G401 (cell line): ENCODE results near the gene CCNL1. TPM values are rescaled to one million over a fixed set of nuclear protein-coding genes. Genes with fewer than 3 reads are reported as not detected.

Experiments
- DNase-seq: peaks from one replicate; pipeline ENCODE4 v3.0.0-alpha.2; 2015; ENCODE audit warnings: low spot score
- in situ Hi-C: cut with HindIII; loops from 2 replicates; pipeline ENCODE4 v1.10.0; 2016; ENCODE audit warnings: low sequenced_read_pairs, mixed read lengths
- total RNA-seq: library from RNA; depleted of rRNA; stranded (reverse); fragments of >200 nt; shearing (Covaris generic); gene quantifications from 2 replicates; pipeline ENCODE4 v1.2.3, GENCODE V29; 2014

CCNL1 gene
- total RNA-seq, 1 experiment from 2014 or later, result 87.5 TPM

- DNase-seq, result no peak
- in situ Hi-C loops, result no loop called here
These were observed 8.8 kb downstream of the CCNL1 start for GRCh38 chr3:157151151-157151550.

DNA sequence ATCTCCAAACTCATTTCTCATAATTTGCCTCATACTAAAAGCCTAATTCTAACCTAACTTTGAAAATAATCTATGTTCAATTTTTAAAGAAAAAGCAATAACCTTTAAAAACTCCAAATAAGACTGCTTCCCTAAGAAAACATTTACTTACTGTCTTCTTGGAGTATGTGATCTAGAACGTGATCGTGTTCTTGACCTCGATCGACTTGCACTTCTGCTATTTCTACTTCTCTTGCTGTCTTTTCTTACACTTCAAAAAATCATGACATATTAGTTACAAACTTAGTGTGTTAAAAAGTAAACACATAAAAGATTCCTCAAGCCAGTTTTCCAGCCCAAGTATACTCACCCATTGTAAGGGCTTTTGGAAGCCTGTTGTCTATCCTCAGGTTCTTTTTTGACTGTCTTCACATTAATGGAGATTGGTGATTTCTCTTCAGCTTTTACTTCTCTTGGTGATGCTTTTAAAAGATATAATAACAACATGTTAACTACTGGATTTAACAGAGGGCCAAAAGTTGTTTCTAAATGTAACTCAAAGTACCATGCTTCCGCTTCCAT is 10.7 kb downstream of the CCNL1 start:
- in situ Hi-C loops, result no loop called here
- DNase-seq, result no peak

GRCh38 chr3:157148196-157148889 is 11.6 kb downstream of the CCNL1 start:
- in situ Hi-C loops, result no loop called here
- no peak for DNase-seq

DNA sequence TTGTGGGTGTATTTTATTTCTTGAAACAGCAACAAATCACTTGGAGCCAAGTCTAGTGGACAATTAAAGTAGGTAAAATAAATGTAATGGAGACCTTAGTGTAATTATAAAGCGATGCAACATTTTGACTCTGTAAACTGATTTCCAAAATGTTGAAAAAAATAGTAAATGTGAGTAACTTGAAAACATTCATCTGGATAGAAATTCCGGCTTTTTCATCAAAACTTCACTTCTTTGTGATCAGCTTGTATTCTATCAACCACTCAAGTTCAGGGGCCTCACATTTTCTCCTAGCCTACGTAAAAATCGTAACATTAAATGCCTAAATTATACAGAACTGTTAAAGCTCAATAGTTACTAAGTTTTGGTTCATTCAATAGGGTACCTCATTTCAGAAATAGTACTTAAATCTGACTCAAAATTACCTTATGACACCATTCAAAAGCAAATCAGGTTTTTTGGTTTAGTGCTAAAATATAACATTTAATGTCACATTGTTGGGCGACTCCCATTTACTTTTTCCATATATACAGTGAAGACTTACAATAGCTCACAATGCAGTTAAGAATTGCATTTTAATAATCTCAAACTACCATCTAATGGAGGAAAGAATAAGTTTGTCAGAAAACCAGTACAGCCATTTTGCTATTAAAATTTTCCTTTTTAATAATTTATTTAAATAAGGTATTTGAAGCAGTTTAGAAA is 12.7 kb downstream of the CCNL1 start:
- no peak for DNase-seq
- in situ Hi-C loops, result no loop called here

- in situ Hi-C loops, result no loop called here
- no peak for DNase-seq
These were observed 14.2 kb downstream of the CCNL1 start for GRCh38 chr3:157145606-157146322.

DNA sequence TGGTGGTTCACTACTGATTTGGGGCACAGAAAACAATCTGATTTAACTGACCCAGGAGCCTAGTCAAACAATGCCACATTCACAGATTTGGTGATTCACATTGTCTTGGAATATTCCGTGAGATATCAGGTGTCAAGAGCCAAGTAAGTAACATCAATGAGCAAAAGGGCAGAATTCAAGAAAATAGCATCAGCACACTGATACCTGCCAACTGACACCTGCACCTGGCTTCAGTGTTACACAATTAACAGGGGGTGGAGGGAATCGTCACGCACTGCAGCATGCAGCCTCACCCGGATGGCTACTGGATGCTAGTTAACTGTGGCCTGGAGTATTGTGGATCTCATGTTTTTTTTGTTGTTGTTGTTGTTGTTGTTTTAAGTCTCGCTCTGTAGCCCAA is 17.6 kb downstream of the CCNL1 start:
- in situ Hi-C loops, result no loop called here
- DNase-seq, result no peak

GRCh38 chr3:157139938-157140534 is 19.9 kb downstream of the CCNL1 start:
- in situ Hi-C loops, result no loop called here
- no peak for DNase-seq

DNA sequence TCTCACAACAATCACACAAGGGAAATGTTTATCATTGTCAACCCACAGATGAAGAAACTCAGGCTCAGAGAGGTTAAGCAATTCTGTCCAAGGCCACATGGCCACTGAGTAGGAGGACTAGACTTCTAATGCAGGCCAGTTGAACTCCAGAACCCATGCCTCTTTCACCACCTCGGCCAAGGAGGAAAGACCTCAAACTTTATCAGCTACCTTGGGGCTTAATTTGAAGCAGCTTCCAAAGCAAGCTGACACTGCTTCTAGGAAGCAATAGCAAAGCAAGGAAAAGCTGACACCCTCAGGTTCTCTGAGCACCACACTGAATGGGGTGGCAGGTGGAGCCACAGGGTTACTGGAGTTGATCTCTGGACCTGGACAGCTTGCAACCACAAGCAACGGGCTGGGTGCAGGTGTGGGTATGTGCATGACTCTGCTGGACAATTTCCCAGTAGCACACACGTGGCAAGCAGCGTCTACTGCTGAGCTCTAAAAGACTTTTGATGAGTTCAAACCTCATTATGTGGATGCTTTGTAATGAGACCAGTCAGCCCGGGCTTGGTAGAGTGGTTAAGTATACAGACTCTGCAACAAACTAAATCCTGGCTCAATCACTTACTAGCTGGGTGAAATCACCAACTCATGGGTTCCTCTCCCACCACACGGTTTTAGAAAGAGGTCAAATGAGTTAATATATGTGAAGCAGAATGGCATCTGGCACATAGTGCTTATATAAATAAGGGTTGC is 23.1 kb downstream of the CCNL1 start:
- no peak for DNase-seq
- in situ Hi-C loops, result no loop called here

GRCh38 chr3:157135671-157136396 is 24.1 kb downstream of the CCNL1 start:
- in situ Hi-C loops, result no loop called here
- no peak for DNase-seq

DNA sequence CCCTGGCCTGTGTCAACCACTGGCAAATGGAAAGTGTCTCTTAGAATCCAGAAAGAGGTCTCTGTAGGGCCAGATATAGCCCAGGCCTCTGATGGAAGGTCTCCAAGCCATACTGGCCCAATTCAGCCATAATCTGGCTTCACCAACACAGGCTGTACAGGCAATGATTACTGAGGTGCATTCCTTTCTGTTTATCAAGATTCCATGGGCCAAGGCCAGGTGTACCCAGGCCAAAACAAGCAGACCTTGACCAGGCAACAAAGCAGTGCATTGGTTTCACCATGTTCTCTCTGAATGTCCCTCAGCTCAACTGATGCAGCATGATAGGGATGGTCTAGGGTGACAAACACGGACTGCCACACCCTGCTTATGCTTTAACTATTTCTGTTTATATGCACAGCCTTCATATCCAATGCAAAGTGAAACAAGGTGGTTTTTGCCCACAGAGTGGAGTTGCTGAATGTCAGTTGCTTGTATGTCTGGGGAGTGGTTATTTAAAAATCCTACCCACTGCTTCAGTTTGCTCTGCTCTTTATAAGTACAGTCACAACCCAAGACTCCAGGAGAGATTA is 25.2 kb downstream of the CCNL1 start:
- DNase-seq, result no peak
- in situ Hi-C loops, result no loop called here

- no peak for DNase-seq
- in situ Hi-C loops, result no loop called here
These were observed 26.3 kb downstream of the CCNL1 start for GRCh38 chr3:157133434-157134320.

GRCh38 chr3:157132936-157133335 is 27.0 kb downstream of the CCNL1 start:
- in situ Hi-C loops, result no loop called here
- DNase-seq, result no peak

DNA sequence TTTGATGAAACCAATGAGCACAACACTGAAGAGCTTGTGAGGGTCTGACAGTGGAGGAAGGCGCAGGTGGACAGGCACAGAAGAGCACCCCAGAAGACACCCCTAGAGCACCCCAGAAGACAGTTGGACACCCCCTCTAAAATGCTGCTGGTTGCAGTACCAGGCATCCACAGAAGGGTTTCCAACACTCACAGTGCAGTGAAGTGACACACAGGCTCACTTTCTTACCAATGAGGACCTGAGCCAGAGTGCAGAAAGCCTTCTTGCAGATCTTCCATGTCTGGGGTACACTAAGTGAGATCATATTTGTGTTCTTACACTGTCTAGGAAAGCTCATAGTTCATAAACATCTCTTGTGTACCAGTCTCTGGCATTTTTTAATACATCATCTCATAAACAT is 27.6 kb downstream of the CCNL1 start:
- in situ Hi-C loops, result no loop called here
- no peak for DNase-seq

GRCh38 chr3:157131861-157132260 is 28.1 kb downstream of the CCNL1 start:
- in situ Hi-C loops, result no loop called here
- DNase-seq, result no peak

GRCh38 chr3:157130467-157131251 is 29.3 kb downstream of the CCNL1 start:
- DNase-seq, result peak; percentile 27
- in situ Hi-C loops, result no loop called here

DNA sequence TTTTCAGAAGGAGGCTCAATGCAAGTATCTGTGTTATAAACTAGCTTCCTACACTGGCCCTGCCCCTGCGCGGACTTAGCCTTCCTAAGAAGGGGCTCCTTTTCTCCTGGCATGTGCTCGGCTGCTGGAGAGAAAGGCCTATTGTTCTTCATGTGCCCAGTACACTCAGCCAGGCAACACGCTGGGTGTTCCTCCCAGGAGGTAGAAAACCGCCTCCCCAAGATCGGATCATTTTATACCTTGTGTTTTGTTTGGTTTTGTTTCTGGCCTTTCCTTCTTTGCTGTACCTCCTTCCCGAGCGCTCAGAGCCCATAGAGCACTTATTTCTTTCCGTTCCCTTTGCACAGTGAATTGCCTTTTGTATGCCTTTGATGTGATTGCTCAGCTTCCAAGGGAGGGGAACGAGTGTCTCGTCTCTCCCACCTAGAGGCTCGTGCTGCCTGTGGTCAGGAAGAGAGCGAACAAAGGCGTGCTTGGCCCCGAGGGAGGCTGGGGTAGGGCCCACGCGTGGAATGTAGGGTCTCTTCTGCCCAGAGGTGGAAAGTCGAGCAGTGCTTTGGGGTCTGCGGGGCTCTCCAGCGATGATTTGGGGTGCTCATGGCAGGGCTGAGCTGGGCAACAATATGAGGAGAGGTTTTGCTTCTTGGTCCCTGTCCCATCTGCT is 30.0 kb downstream of the CCNL1 start:
- DNase-seq, result no peak
- in situ Hi-C loops, result no loop called here
